ENCODE measurements around the gene SYT7.
"Not testable (repeated sequence)": the region's sequence is repeated elsewhere in the genome, so short reads cannot be mapped to it uniquely, and the experiment has no call there.

The SYT7 gene

GRCh38 chr11:61497473-61497872, 83.4 kb downstream of the SYT7 start:
- DNase-seq (ENCODE audit: low read depth), result no peak

GRCh38 chr11:61496602-61497400, 84.1 kb downstream of the SYT7 start:
- DNase-seq (ENCODE audit: low read depth), result no peak

GRCh38 chr11:61495801-61496601, 84.9 kb downstream of the SYT7 start:
- DNase-seq (ENCODE audit: low read depth), result no peak

GRCh38 chr11:61494381-61494961, 86.4 kb downstream of the SYT7 start:
- no peak for DNase-seq (ENCODE audit: low read depth)

- DNase-seq (ENCODE audit: low read depth), result no peak
Observed at GRCh38 chr11:61491736-61492395, 89.0 kb downstream of the SYT7 start.

- no peak for DNase-seq (ENCODE audit: low read depth)
Observed at GRCh38 chr11:61489833-61490721, 90.8 kb downstream of the SYT7 start.

- no peak for DNase-seq (ENCODE audit: low read depth)
Observed at GRCh38 chr11:61488651-61489291, 92.1 kb downstream of the SYT7 start.

- DNase-seq (ENCODE audit: low read depth), result no peak
Observed at GRCh38 chr11:61487342-61488025, 93.4 kb downstream of the SYT7 start.

GRCh38 chr11:61486779-61487178, 94.1 kb downstream of the SYT7 start:
- DNase-seq (ENCODE audit: low read depth), result no peak

GRCh38 chr11:61486011-61486620, 94.8 kb downstream of the SYT7 start:
- no peak for DNase-seq (ENCODE audit: low read depth)

- DNase-seq (ENCODE audit: low read depth), result no peak
Observed at GRCh38 chr11:61485080-61485479, 95.8 kb downstream of the SYT7 start.

GRCh38 chr11:61484541-61484940, 96.3 kb downstream of the SYT7 start:
- no peak for DNase-seq (ENCODE audit: low read depth)

- DNase-seq (ENCODE audit: low read depth), result peak; percentile 45
Observed at GRCh38 chr11:61482513-61482912, 98.4 kb downstream of the SYT7 start.

GRCh38 chr11:61481806-61482205, 99.1 kb downstream of the SYT7 start:
- no peak for DNase-seq (ENCODE audit: low read depth)

- DNase-seq (ENCODE audit: low read depth), result no peak
Observed at GRCh38 chr11:61480994-61481335, 99.9 kb downstream of the SYT7 start.

GRCh38 chr11:61480261-61480993, 100.4 kb downstream of the SYT7 start:
- DNase-seq (ENCODE audit: low read depth), result no peak

GRCh38 chr11:61479360-61480058, 101.4 kb downstream of the SYT7 start:
- DNase-seq (ENCODE audit: low read depth), result not testable (repeated sequence)

GRCh38 chr11:61477727-61478148, 103.1 kb downstream of the SYT7 start:
- DNase-seq (ENCODE audit: low read depth), result peak; percentile 46

- no peak for DNase-seq (ENCODE audit: low read depth)
Observed at GRCh38 chr11:61477126-61477525, 103.8 kb downstream of the SYT7 start.

All from ELR (cell line).